ENCODE results near the gene PRELID1.

PRELID1 gene

GRCh38 chr5:177269232-177269895 lies 34.2 kb upstream of the PRELID1 start:
- no peak for TF ChIP-seq CTCF (IDR thresholded peaks at IDR 0.05; ENCODE audit: low read length, missing control alignments)
- H3K4me3 ChIP-seq (replicated peaks; ENCODE audit: low read depth, low read length) = no peak overlapping the region
- no peak for DNase-seq (ENCODE audit: low read depth)

- no peak for TF ChIP-seq CTCF (IDR thresholded peaks at IDR 0.05; ENCODE audit: low read length, missing control alignments)
- no peak overlapping the region for H3K4me3 ChIP-seq (replicated peaks; ENCODE audit: low read depth, low read length)
- no peak for DNase-seq (ENCODE audit: low read depth)
Measured at GRCh38 chr5:177269976-177270375, 33.6 kb upstream of the PRELID1 start.

GRCh38 chr5:177270653-177271052 lies 32.9 kb upstream of the PRELID1 start:
- H3K4me3 ChIP-seq (replicated peaks; ENCODE audit: low read depth, low read length) = no peak overlapping the region
- TF ChIP-seq CTCF (IDR thresholded peaks at IDR 0.05; ENCODE audit: low read length, missing control alignments) = no peak
- DNase-seq (ENCODE audit: low read depth) = no peak

GRCh38 chr5:177271113-177271512 lies 32.5 kb upstream of the PRELID1 start:
- no peak for DNase-seq (ENCODE audit: low read depth)
- TF ChIP-seq CTCF (IDR thresholded peaks at IDR 0.05; ENCODE audit: low read length, missing control alignments) = no peak
- no peak overlapping the region for H3K4me3 ChIP-seq (replicated peaks; ENCODE audit: low read depth, low read length)

- no peak for DNase-seq (ENCODE audit: low read depth)
- no peak overlapping the region for H3K4me3 ChIP-seq (replicated peaks; ENCODE audit: low read depth, low read length)
- no peak for TF ChIP-seq CTCF (IDR thresholded peaks at IDR 0.05; ENCODE audit: low read length, missing control alignments)
Measured at GRCh38 chr5:177275883-177276282, 27.7 kb upstream of the PRELID1 start.

- no peak overlapping the region for H3K4me3 ChIP-seq (replicated peaks; ENCODE audit: low read depth, low read length)
- DNase-seq (ENCODE audit: low read depth) = peak; percentile 16
- TF ChIP-seq CTCF (IDR thresholded peaks at IDR 0.05; ENCODE audit: low read length, missing control alignments) = no peak
Measured at GRCh38 chr5:177276886-177277285, 26.7 kb upstream of the PRELID1 start.

GRCh38 chr5:177288191-177288590 lies 15.4 kb upstream of the PRELID1 start:
- H3K4me3 ChIP-seq (replicated peaks; ENCODE audit: low read depth, low read length) = no peak overlapping the region
- TF ChIP-seq CTCF (IDR thresholded peaks at IDR 0.05; ENCODE audit: low read length, missing control alignments) = no peak
- no peak for DNase-seq (ENCODE audit: low read depth)

Measured in fibroblast of pulmonary artery (primary cell).